Measurements from ENCODE around the gene TLR4.

The TLR4 gene

DNA sequence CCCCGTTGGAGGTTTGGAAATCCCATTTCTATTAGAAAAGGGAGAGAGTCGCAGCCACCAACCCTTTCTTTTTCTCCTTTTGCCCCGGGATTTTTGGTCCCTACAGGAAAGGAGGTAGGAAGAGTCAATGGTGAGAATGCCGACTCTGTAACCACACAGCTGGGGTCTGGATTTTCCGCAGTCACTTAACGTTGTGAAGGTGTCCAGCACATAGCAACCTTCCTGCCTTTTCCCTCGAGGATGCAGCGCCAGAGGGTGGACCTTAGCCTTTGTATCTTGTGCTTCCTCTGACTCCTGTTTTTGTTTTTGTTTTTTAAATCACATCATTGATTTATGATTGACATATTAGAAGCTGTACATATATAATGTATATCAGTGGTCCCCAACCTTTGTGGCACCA, 41.4 kb downstream of the TLR4 start:
- DNase-seq (ENCODE audit: low read depth): no peak

DNA sequence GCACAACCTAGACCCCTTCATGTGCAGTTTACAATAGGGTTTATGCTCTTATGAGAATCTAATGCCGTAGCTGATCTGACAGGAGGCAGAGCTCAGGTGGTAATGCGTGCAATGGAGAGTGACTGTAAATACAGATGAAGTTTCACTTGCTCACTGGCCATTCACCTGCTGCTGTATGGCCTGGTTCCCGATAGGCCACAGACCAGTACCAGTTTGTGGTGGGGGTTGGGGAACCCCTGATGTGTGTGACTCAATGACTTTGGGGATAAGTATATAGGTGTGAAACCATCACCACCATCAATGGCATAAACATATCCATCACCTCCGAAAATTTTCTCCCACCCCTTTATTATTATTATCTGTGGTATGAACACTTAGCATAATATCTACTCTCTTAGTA, 42.1 kb downstream of the TLR4 start:
- DNase-seq (ENCODE audit: low read depth): no peak

DNA sequence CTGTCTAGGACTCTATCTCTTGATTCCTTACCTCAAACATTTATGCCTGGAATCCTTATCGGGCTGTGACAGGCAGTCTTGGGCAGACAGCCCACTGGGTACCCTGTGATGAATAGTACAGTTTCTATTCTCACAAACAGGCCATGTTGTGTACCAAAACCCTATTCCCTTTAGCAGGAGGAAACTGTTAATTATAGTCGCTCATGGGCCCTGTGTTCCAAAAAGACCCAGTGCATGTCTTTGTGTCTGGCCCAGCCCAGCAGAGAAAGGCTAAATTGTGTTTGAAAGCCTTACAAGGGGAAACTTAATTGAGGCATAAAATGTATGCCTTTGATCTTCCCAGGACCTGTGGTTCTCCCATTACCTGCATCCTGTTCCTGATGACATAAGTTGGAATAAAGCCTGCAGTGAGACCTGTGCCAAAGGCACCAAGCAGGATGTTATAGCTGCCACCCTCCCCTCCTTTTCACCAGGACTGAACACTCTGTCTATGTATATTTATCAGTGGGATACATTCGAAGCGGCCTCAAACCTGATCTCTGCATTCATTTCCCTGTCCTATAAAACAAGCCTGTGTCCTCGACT, 43.3 kb downstream of the TLR4 start:
- DNase-seq (ENCODE audit: low read depth): no peak

GRCh38 chr9:117750401-117750800, 46.2 kb downstream of the TLR4 start:
- no peak for DNase-seq (ENCODE audit: low read depth)

- DNase-seq (ENCODE audit: low read depth): no peak
Observed at GRCh38 chr9:117752894-117753293, 48.7 kb downstream of the TLR4 start.

GRCh38 chr9:117757561-117758190, 53.5 kb downstream of the TLR4 start:
- no peak for DNase-seq (ENCODE audit: low read depth)

- no peak for DNase-seq (ENCODE audit: low read depth)
Observed at GRCh38 chr9:117763314-117763713, 59.1 kb downstream of the TLR4 start.

GRCh38 chr9:117768750-117769395, 64.7 kb downstream of the TLR4 start:
- no peak for DNase-seq (ENCODE audit: low read depth)

DNA sequence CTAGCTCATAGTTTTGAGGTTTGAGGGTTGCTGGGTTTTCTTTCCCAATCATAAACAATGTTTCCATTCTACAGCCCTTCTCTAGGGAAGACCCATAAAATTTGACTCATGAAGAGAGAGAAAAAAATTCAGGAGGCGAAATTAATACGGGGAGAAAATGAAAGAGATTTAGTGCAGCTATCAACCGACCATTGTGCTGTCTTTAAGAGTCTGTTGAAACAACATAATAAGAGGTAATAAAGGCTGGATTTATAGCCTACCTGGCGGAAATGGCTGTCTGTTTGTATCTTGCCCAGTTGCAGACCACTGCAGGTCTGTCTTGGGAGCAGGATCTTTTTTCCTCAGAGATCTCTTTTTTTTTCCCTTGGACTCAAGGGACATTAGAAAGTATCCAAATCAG, 66.9 kb downstream of the TLR4 start:
- DNase-seq (ENCODE audit: low read depth): no peak

DNA sequence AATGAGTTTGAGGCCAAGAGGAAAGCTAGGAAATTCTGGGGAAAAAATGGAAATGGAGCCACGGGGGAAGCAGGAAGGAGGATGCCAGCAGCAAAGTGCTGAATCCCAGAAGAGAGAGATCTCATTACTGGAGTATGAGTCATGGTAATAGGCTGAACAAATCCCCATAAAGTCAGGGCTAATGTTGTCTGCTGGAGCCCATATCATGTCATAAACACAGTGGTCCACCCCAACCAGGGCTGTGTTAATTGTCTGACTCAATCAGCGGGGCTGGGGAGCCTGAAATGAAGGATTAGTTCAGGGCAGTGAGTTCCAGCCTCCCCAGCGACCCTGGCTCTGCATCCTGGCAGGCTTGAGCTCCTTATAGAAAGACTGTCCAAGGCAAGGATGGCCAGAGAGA, 68.8 kb downstream of the TLR4 start:
- DNase-seq (ENCODE audit: low read depth): no peak

Measured in T-helper 22 cell (primary cell).